H1 (cell line): Measurements from ENCODE around the gene CISD2. TPM values are rescaled to one million over a fixed set of nuclear protein-coding genes. Genes with fewer than 3 reads are reported as not detected.

Experiments used
- CTCF ChIA-PET: fragments of 300-600 bp; sonication (Branson Sonifier 250); formaldehyde crosslinking; loops from one replicate; lab custom pipeline; 2021; ENCODE audit not compliant: partially characterized antibody; lab: Charles Lee
- POLR2A ChIA-PET: fragments of 300-600 bp; sonication (Branson Sonifier 250); formaldehyde crosslinking; loops from one replicate; lab custom pipeline; 2021; ENCODE audit warnings: inconsistent platforms; ENCODE audit not compliant: partially characterized antibody; lab: Charles Lee
- DNase-seq, 2 experiments: peaks; one replicate each; pipeline versions ENCODE4 v3.0.0 to v3.0.0-alpha.2; 2010 to 2022; ENCODE audit warnings: low spot score in 2 of 2, low read depth in 1 of 2, mixed read lengths in 1 of 2
- FAIRE-seq: peaks from 2 replicates; lab custom pipeline; 2011; peaks lifted over from hg19 to GRCh38; lab: Jason Lieb, UNC
- H2AFZ ChIP-seq: 2 replicates; pipeline ENCODE4 v1.8.1; 2012; ENCODE audit warnings: low read length, inconsistent platforms
- H2AK5ac ChIP-seq: 2 replicates; pipeline ENCODE4 v1.6.1; 2013; ENCODE audit warnings: low read depth, low read length
- H2BK120ac ChIP-seq: replicated peaks from 2 replicates; pipeline ENCODE3; 2013; ENCODE audit warnings: low read depth, low read length, inconsistent platforms
- H2BK12ac ChIP-seq: 2 replicates; pipeline ENCODE4 v1.6.1; 2013; ENCODE audit warnings: low read depth, low read length
- H2BK15ac ChIP-seq: 2 replicates; pipeline ENCODE4 v1.6.1; 2013; ENCODE audit warnings: low read length
- H2BK20ac ChIP-seq: 2 replicates; pipeline ENCODE4 v1.6.1; 2013; ENCODE audit warnings: low read length
- H2BK5ac ChIP-seq: 2 replicates; pipeline ENCODE4 v1.6.1; 2013; ENCODE audit warnings: low read depth, low read length
- H3K14ac ChIP-seq: 2 replicates; pipeline ENCODE4 v1.6.1; 2013; ENCODE audit warnings: inconsistent platforms; ENCODE audit not compliant: insufficient read length
- H3K18ac ChIP-seq: 2 replicates; pipeline ENCODE4 v1.6.1; 2013; ENCODE audit warnings: low read length; ENCODE audit errors: extremely low read depth
- H3K23ac ChIP-seq: 2 replicates; pipeline ENCODE4 v1.6.1; 2013; ENCODE audit warnings: inconsistent platforms; ENCODE audit not compliant: insufficient read length
- H3K23me2 ChIP-seq: 2 replicates; pipeline ENCODE4 v1.6.1; 2013; ENCODE audit warnings: low read depth, low read length
- H3K27ac ChIP-seq: 2 replicates; pipeline ENCODE4 v1.6.1; 2011; ENCODE audit warnings: low read depth, low read length, inconsistent platforms
- H3K27me3 ChIP-seq, 4 experiments: replicated peaks in 1 of 4; 1 replicate in 1 of 4; 2 replicates in 3 of 4; pipeline versions ENCODE4 v1.6.1 to v1.8.1; 2011 to 2013; ENCODE audit warnings: low read length in 3 of 4, mild to moderate bottlenecking in 3 of 4, inconsistent platforms in 2 of 4, mixed read lengths in 2 of 4, moderate library complexity in 1 of 4; ENCODE audit not compliant: control insufficient read depth in 3 of 4, insufficient read depth in 3 of 4; ENCODE audit errors: extremely low read depth in 1 of 4
- H3K36me3 ChIP-seq, 4 experiments: 2 replicates each; pipeline versions ENCODE4 v1.6.1 to v1.8.1; 2011 to 2013; ENCODE audit warnings: mild to moderate bottlenecking in 4 of 4, low read length in 3 of 4, moderate library complexity in 2 of 4, control low read depth in 1 of 4, inconsistent platforms in 1 of 4; ENCODE audit not compliant: insufficient read depth in 4 of 4, control insufficient read depth in 2 of 4
- H3K4ac ChIP-seq: replicated peaks from 2 replicates; pipeline ENCODE3; 2013; ENCODE audit warnings: low read length, low read depth, mixed read lengths, inconsistent platforms; ENCODE audit not compliant: insufficient read length
- H3K4me1 ChIP-seq, 4 experiments: replicated peaks in 1 of 4; 1 replicate in 1 of 4; 2 replicates in 3 of 4; pipeline versions ENCODE4 v1.6.1 to v1.8.1; 2011 to 2013; ENCODE audit warnings: low read length in 3 of 4, inconsistent platforms in 2 of 4, mixed read lengths in 1 of 4; ENCODE audit not compliant: insufficient read depth in 4 of 4, control insufficient read depth in 3 of 4
- H3K4me2 ChIP-seq, 2 experiments: 2 replicates each; pipeline versions ENCODE4 v1.6.1 to v1.8.1; 2011 to 2013; ENCODE audit warnings: low read depth in 2 of 2, low read length in 2 of 2, control low read depth in 1 of 2, inconsistent platforms in 1 of 2, mild to moderate bottlenecking in 1 of 2; ENCODE audit not compliant: insufficient read depth in 1 of 2
- H3K4me3 ChIP-seq, 4 experiments: fragments of 200-600, 300-600 bp in 1 of 4; sonication (generic), shearing (Covaris generic), sonication (Bioruptor Twin) in 1 of 4; 2 replicates each; pipeline versions ENCODE4 v1.5.1 to v1.8.1; 2011 to 2016; ENCODE audit warnings: low read length in 4 of 4, low read depth in 3 of 4, control low read depth in 2 of 4, inconsistent platforms in 2 of 4, mild to moderate bottlenecking in 2 of 4, mixed read lengths in 1 of 4, moderate library complexity in 1 of 4; ENCODE audit not compliant: insufficient read depth in 2 of 4; ENCODE audit errors: extremely low read depth in 1 of 4
- H3K56ac ChIP-seq: replicated peaks from 2 replicates; pipeline ENCODE3; 2013; ENCODE audit warnings: low read depth, mild to moderate bottlenecking, mixed read lengths, low read length, inconsistent platforms; ENCODE audit not compliant: insufficient read length
- H3K79me1 ChIP-seq: 2 replicates; pipeline ENCODE4 v1.6.1; 2013; ENCODE audit warnings: low read depth, low read length, control low read depth
- H3K79me2 ChIP-seq, 2 experiments: 2 replicates each; pipeline versions ENCODE4 v1.6.1 to v1.8.1; 2012 to 2013; ENCODE audit warnings: low read length in 2 of 2, mild to moderate bottlenecking in 2 of 2, inconsistent platforms in 1 of 2; ENCODE audit not compliant: insufficient read depth in 2 of 2, control insufficient read depth in 1 of 2
- H3K9ac ChIP-seq, 4 experiments: replicated peaks in 1 of 4; 1 replicate in 1 of 4; 2 replicates in 3 of 4; pipeline versions ENCODE4 v1.6.1 to v1.8.1; 2011 to 2013; ENCODE audit warnings: low read depth in 3 of 4, low read length in 3 of 4, control low read depth in 2 of 4, mild to moderate bottlenecking in 2 of 4, moderate library complexity in 2 of 4, inconsistent platforms in 1 of 4; ENCODE audit errors: extremely low read depth in 1 of 4
- H3K9me3 ChIP-seq, 2 experiments: 2 replicates each; pipeline versions ENCODE4 v1.6.1 to v1.8.1; 2012 to 2013; ENCODE audit warnings: mild to moderate bottlenecking in 2 of 2, moderate library complexity in 2 of 2, control low read depth in 1 of 2, inconsistent platforms in 1 of 2, low read depth in 1 of 2, low read length in 1 of 2, mixed read lengths in 1 of 2; ENCODE audit not compliant: insufficient read depth in 2 of 2
- H4K20me1 ChIP-seq, 2 experiments: replicated peaks in 1 of 2; 2 replicates each; pipeline versions ENCODE3 to v1.8.1; 2011 to 2013; ENCODE audit warnings: inconsistent platforms in 2 of 2, low read length in 2 of 2, mild to moderate bottlenecking in 1 of 2; ENCODE audit not compliant: insufficient read depth in 2 of 2, control insufficient read depth in 1 of 2
- H4K5ac ChIP-seq: 2 replicates; pipeline ENCODE4 v1.6.1; 2013; ENCODE audit warnings: low read length, low read depth, mixed read lengths, inconsistent platforms; ENCODE audit not compliant: insufficient read length
- H4K8ac ChIP-seq: 2 replicates; pipeline ENCODE4 v1.8.0; 2013; ENCODE audit warnings: mild to moderate bottlenecking, moderate library complexity, low read length, inconsistent platforms; ENCODE audit not compliant: insufficient read depth; ENCODE audit errors: extremely low read depth
- H4K91ac ChIP-seq: replicated peaks from 2 replicates; pipeline ENCODE3; 2013; ENCODE audit warnings: low read length, mixed read lengths, inconsistent platforms; ENCODE audit not compliant: insufficient read length
- CREB1 ChIP-seq: IDR thresholded peaks from 2 replicates; pipeline ENCODE4 v1.6.1; 2012; ENCODE audit warnings: inconsistent platforms
- TAF7 ChIP-seq: optimal IDR thresholded peaks from 2 replicates; pipeline ENCODE3; 2011; ENCODE audit warnings: low read depth, mild to moderate bottlenecking, inconsistent platforms, low read length, moderate library complexity, borderline replicate concordance
- ZNF274 ChIP-seq: IDR thresholded peaks from 2 replicates; pipeline ENCODE4 v1.7.0; 2012; ENCODE audit warnings: low read length, borderline replicate concordance; ENCODE audit errors: extremely low read depth
- WGBS, 2 experiments: shearing (Covaris generic) in 1 of 2; methylation state at CpG; one replicate each; pipeline versions ENCODE4 v1.1.6 to v1.1.7; 2013 to 2015; ENCODE audit warnings: low lambda C conversion rate in 2 of 2, mixed read lengths in 2 of 2, inconsistent platforms in 1 of 2, low coverage in 1 of 2, missing lambda C conversion rate in 1 of 2; ENCODE audit not compliant: insufficient replicate concordance in 2 of 2, insufficient coverage in 1 of 2, insufficient read length in 1 of 2; ENCODE audit errors: extremely low coverage in 1 of 2, missing lambda C conversion rate in 1 of 2; 5-methylcytosine and 5-hydroxymethylcytosine counted together
- polyA plus RNA-seq, 7 experiments: library from polyadenylated mRNA; depleted of rRNA in 3 of 7; stranded (reverse) in 5 of 7; unstranded in 2 of 7; fragments of >200 nt in 5 of 7; fragments of 200-250 nt in 2 of 7; gene quantifications; 1 replicate in 5 of 7; 2 replicates in 1 of 7; 4 replicates in 1 of 7; pipeline versions ENCODE4 v1.2.1 to v1.2.3, GENCODE V29; 2011 to 2013; ENCODE audit warnings: missing spikeins in 2 of 7, mixed read lengths in 2 of 7
- total RNA-seq: library from RNA; stranded (reverse); fragmentation: NEBNext Ultra II Directional; extraction: Animal tissue kit (Norgen Biotek cat#: 25700); gene quantifications from 2 replicates; pipeline ENCODE4 v1.2.1, GENCODE V29; 2021

The CISD2 gene
- total and polyA plus RNA-seq, 2 of the 8 experiments (the other 6 are each of a cell fraction or from before 2014, with no cell fraction given), result 23.7 to 48.3 TPM

- Histone ChIP-seq H2AFZ (no peak overlapping the region), H3K23me2 (0 out of 2 replicates have a peak, but pooled peaks cover 3% of the 10 kb centered on the region), H2BK20ac (no peak overlapping the region), H3K27me3 (no peaks in the 10 kb centered on the region), H2AK5ac (no peak overlapping the region), H3K56ac (no peak overlapping the region), H3K4me3 (peak overlapping the region in 1 of 4 experiments; percentile 98; a peak in 3 of 8 replicates), H3K36me3 (peaks cover 0 to 35% (median 0%) of the 10 kb centered on the region in 4 experiments; a peak in 2 of 8 replicates), H3K79me1 (no peaks in the 10 kb centered on the region), H4K91ac (no peak overlapping the region), H3K18ac (no peak overlapping the region), H3K4ac (no peak overlapping the region), H2BK15ac (no peak overlapping the region), H4K5ac (no peak overlapping the region), H3K14ac (no peak overlapping the region), H3K4me2 (peak overlapping the region; percentile 69 to 84; a peak in 3 of 4 replicates), H3K9me3 (no peaks in the 10 kb centered on the region), H3K27ac (no peak overlapping the region), H3K4me1 (peaks cover 0 to 16% (median 6%) of the 10 kb centered on the region in 4 experiments; a peak in 5 of 7 replicates), H4K8ac (no peak overlapping the region), H4K20me1 (peaks cover 17 to 33% of the 10 kb centered on the region in 2 experiments), H3K9ac (no peak overlapping the region), H2BK12ac (no peak overlapping the region), H2BK120ac (no peak overlapping the region), H3K79me2 (peaks cover 66 to 85% of the 10 kb centered on the region in 2 experiments), H3K23ac (no peak overlapping the region), H2BK5ac (no peak overlapping the region)
- FAIRE-seq (no peak), DNase-seq (no peak)
- POLR2A ChIA-PET, result interaction anchor here (0.8 to 8.2 kb wide), 8 partner anchors 9 to 66 kb away, joined by 3 to 162 read pairs (median 4); partner anchors contain the start of genes CISD2 and MANBA
- 89% methylated on average over 4 of the region's 4 CpGs; no CpG with 5 or more reads in 1 of the 2 experiments for WGBS, 2 experiments
- no peak for TF ChIP-seq TAF7
- no peak for TF ChIP-seq ZNF274
- TF ChIP-seq CREB1, result no peak
- CTCF ChIA-PET, result interaction anchor here (1.2 to 2.8 kb wide), 3 partner anchors 9 to 209 kb away, joined by 3 to 8 read pairs (median 3); no protein-coding TSS in a partner anchor
Observed at GRCh38 chr4:102823464-102823863, 45.3 kb upstream of the CISD2 start.
